Measurements from ENCODE around the gene ZNF629.

The ZNF629 gene

GRCh38 chr16:30743716-30744115 is 43.3 kb downstream of the ZNF629 start:
- TF ChIP-seq, protein P1, sequence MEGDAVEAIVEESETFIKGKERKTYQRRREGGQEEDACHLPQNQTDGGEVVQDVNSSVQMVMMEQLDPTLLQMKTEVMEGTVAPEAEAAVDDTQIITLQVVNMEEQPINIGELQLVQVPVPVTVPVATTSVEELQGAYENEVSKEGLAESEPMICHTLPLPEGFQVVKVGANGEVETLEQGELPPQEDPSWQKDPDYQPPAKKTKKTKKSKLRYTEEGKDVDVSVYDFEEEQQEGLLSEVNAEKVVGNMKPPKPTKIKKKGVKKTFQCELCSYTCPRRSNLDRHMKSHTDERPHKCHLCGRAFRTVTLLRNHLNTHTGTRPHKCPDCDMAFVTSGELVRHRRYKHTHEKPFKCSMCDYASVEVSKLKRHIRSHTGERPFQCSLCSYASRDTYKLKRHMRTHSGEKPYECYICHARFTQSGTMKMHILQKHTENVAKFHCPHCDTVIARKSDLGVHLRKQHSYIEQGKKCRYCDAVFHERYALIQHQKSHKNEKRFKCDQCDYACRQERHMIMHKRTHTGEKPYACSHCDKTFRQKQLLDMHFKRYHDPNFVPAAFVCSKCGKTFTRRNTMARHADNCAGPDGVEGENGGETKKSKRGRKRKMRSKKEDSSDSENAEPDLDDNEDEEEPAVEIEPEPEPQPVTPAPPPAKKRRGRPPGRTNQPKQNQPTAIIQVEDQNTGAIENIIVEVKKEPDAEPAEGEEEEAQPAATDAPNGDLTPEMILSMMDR (IDR thresholded peaks at IDR 0.05; ENCODE audit: low read depth, low read length, missing control alignments) = no peak
- no peak overlapping the region for H3K4me3 ChIP-seq (ENCODE audit: low read depth, low read length)
- in situ Hi-C loops (cut with HindIII; ENCODE audit: low sequenced_read_pairs) = no loop called here
- no peak for DNase-seq (ENCODE audit: low read depth)

- H3K4me3 ChIP-seq (ENCODE audit: low read depth, low read length) = no peak overlapping the region
- TF ChIP-seq, protein P1 (IDR thresholded peaks at IDR 0.05; ENCODE audit: low read depth, low read length, missing control alignments) = no peak
- in situ Hi-C loops (cut with HindIII; ENCODE audit: low sequenced_read_pairs) = no loop called here
- peak; percentile 71 for DNase-seq (ENCODE audit: low read depth)
Measured at GRCh38 chr16:30741461-30741914, 45.5 kb downstream of the ZNF629 start.

DNA sequence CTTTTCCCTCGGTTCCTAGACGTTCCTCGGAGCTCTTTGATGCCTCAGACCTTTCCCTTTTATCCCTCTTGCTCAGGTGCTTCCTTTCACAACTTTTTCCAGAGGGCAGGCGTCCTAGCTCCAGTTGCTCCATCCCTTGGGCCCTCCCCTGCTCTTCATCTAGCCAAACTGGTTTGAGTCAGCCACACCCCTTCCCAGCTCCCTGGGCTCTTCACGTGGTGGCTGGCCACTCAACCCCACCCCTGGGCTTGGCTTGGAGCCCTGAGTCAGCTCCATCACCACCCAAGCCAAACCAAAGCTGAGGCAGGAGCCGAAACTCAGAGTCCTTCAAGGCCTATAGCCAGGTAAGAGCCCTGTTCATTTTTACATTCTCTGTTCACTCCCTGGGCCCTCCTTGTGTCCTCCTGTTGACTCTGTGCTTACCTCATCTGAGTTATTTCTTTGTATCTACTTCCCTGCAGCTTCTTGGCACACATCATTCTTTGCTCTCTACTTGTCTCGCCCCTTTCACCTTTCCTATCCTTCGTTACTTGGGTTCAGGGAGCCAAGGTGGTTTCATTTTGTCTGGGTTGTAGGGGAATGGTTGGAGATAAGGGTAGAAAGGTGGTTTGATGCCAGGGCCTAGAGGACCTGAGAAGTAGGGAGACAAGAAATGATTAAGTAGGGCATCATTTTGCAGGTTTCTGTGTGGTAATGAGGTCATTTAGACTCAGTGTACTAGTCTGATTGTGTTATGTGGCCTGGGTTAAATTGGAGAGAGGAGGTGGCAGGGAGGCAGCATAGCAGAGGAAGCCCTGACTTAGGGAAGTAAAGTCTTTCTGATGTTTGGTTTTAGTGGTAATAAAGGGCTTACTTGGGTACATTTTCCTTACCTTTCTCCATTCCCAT is 46.4 kb downstream of the ZNF629 start:
- TF ChIP-seq, protein P1 (IDR thresholded peaks at IDR 0.05; ENCODE audit: low read depth, low read length, missing control alignments) = no peak
- peak; percentile 35 for DNase-seq (ENCODE audit: low read depth)
- no peak overlapping the region for H3K4me3 ChIP-seq (ENCODE audit: low read depth, low read length)
- in situ Hi-C loops (cut with HindIII; ENCODE audit: low sequenced_read_pairs) = no loop called here

DNA sequence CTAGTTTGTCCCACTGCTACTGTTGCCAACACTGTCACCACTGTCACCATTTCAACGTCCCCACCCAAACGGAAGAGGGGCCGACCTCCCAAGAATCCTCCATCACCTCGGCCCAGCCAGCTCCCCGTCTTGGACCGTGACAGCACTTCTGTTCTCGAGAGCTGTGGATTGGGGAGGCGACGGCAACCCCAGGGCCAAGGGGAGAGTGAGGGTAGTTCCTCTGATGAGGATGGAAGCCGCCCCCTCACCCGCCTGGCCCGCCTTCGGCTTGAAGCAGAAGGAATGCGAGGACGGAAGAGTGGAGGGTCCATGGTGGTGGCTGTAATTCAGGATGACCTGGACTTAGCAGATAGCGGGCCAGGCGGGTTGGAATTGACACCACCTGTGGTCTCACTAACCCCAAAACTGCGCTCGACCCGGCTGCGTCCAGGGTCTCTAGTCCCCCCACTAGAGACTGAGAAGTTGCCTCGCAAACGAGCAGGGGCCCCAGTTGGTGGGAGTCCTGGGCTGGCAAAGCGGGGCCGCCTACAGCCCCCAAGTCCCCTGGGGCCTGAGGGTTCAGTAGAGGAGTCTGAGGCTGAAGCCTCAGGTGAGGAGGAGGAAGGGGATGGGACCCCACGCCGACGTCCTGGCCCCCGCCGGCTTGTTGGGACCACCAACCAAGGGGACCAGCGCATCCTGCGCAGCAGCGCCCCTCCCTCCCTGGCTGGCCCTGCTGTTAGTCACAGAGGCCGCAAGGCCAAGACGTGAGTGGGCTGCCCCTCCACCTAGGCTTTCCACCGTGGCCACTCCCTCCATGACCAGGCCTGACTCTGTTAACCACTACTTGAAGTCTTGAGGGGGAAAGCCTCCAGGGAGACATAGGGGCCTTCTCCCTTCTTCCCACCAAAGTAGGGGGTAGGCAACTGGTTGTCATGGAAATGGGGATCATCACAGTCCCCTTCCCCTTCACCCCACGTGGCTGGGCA is 47.7 kb downstream of the ZNF629 start:
- no peak overlapping the region for H3K4me3 ChIP-seq (ENCODE audit: low read depth, low read length)
- DNase-seq (ENCODE audit: low read depth) = no peak
- in situ Hi-C loops (cut with HindIII; ENCODE audit: low sequenced_read_pairs) = no loop called here
- TF ChIP-seq, protein P1 (IDR thresholded peaks at IDR 0.05; ENCODE audit: low read depth, low read length, missing control alignments) = no peak

GRCh38 chr16:30737794-30738648 is 49.0 kb downstream of the ZNF629 start:
- in situ Hi-C loops (cut with HindIII; ENCODE audit: low sequenced_read_pairs) = no loop called here
- TF ChIP-seq, protein P1 (IDR thresholded peaks at IDR 0.05; ENCODE audit: low read depth, low read length, missing control alignments) = no peak
- no peak overlapping the region for H3K4me3 ChIP-seq (ENCODE audit: low read depth, low read length)
- no peak for DNase-seq (ENCODE audit: low read depth)
